ENCODE data around the gene PPP3CA.
A peak's percentile ranks its signal among the peaks of the same experiment; 100 is the strongest.

Gene PPP3CA

GRCh38 chr4:101259876-101260275 is 87.5 kb downstream of the PPP3CA start:
- H3K4me2 ChIP-seq: peak overlapping the region; percentile 66
- H3K4me1 ChIP-seq (ENCODE audit: low read depth, poor library complexity, severe bottlenecking): peaks cover 99% of the 10 kb centered on the region
- H3K27me3 ChIP-seq (ENCODE audit: insufficient read depth, low read depth): no peaks in the 10 kb centered on the region
- no peaks in the 10 kb centered on the region for H3K36me3 ChIP-seq (ENCODE audit: insufficient read depth)
- no peak overlapping the region for H3K4me3 ChIP-seq (IDR thresholded peaks at IDR 0.05; ENCODE audit: insufficient read depth, low read depth, low read length)
- H3K9ac ChIP-seq: peak overlapping the region; percentile 36; the same call in 1 of the 2 replicates
- no peaks in the 10 kb centered on the region for H4K20me1 ChIP-seq (ENCODE audit: insufficient read depth)
- peak overlapping the region; percentile 72 for H3K27ac ChIP-seq
- H2AFZ ChIP-seq (ENCODE audit: low read depth): no peak overlapping the region
- H3K79me2 ChIP-seq (ENCODE audit: insufficient read depth, low read depth): peaks cover 56% of the 10 kb centered on the region
- TF ChIP-seq, protein P1, sequence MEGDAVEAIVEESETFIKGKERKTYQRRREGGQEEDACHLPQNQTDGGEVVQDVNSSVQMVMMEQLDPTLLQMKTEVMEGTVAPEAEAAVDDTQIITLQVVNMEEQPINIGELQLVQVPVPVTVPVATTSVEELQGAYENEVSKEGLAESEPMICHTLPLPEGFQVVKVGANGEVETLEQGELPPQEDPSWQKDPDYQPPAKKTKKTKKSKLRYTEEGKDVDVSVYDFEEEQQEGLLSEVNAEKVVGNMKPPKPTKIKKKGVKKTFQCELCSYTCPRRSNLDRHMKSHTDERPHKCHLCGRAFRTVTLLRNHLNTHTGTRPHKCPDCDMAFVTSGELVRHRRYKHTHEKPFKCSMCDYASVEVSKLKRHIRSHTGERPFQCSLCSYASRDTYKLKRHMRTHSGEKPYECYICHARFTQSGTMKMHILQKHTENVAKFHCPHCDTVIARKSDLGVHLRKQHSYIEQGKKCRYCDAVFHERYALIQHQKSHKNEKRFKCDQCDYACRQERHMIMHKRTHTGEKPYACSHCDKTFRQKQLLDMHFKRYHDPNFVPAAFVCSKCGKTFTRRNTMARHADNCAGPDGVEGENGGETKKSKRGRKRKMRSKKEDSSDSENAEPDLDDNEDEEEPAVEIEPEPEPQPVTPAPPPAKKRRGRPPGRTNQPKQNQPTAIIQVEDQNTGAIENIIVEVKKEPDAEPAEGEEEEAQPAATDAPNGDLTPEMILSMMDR (conservative IDR thresholded peaks at IDR 0.05; ENCODE audit: low read depth, low read length): no peak

DNA sequence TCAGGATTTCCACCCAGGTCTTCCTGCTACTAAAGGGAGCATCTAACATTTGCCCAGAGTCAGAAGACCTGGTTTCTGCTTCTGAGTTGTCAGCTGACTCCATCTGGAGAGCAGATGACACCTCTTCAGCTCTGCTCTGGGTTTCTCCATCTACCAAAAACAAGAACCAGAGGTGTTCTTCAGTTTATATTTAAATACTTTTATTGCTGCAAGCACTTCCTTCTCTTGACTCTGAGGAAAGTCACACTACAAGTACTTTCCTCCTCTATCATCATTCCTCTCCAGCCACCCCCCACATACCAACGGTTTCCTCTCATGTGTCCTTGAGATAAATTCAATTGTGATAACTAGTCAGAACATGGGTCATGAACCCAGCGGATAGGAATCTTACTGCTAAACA is 88.4 kb downstream of the PPP3CA start:
- H2AFZ ChIP-seq (ENCODE audit: low read depth): no peak overlapping the region
- peaks cover 99% of the 10 kb centered on the region for H3K4me1 ChIP-seq (ENCODE audit: low read depth, poor library complexity, severe bottlenecking)
- peaks cover 60% of the 10 kb centered on the region for H3K79me2 ChIP-seq (ENCODE audit: insufficient read depth, low read depth)
- H3K4me2 ChIP-seq: peak overlapping the region; percentile 66
- no peaks in the 10 kb centered on the region for H3K36me3 ChIP-seq (ENCODE audit: insufficient read depth)
- peak overlapping the region; percentile 72 for H3K27ac ChIP-seq
- TF ChIP-seq, protein P1 (conservative IDR thresholded peaks at IDR 0.05; ENCODE audit: low read depth, low read length): no peak
- H3K27me3 ChIP-seq (ENCODE audit: insufficient read depth, low read depth): no peaks in the 10 kb centered on the region
- no peak overlapping the region for H3K4me3 ChIP-seq (IDR thresholded peaks at IDR 0.05; ENCODE audit: insufficient read depth, low read depth, low read length)
- no peak overlapping the region; the same call in 1 of the 2 replicates for H3K9ac ChIP-seq
- H4K20me1 ChIP-seq (ENCODE audit: insufficient read depth): no peaks in the 10 kb centered on the region

- peaks cover 67% of the 10 kb centered on the region for H3K79me2 ChIP-seq (ENCODE audit: insufficient read depth, low read depth)
- peaks cover 100% of the 10 kb centered on the region for H3K4me1 ChIP-seq (ENCODE audit: low read depth, poor library complexity, severe bottlenecking)
- peak overlapping the region; percentile 14; the same call in 1 of the 2 replicates for H3K4me2 ChIP-seq
- H3K27me3 ChIP-seq (ENCODE audit: insufficient read depth, low read depth): no peaks in the 10 kb centered on the region
- H2AFZ ChIP-seq (ENCODE audit: low read depth): no peak overlapping the region
- H3K4me3 ChIP-seq (IDR thresholded peaks at IDR 0.05; ENCODE audit: insufficient read depth, low read depth, low read length): no peak overlapping the region
- no peaks in the 10 kb centered on the region for H4K20me1 ChIP-seq (ENCODE audit: insufficient read depth)
- TF ChIP-seq, protein P1 (conservative IDR thresholded peaks at IDR 0.05; ENCODE audit: low read depth, low read length): no peak
- no peak overlapping the region for H3K27ac ChIP-seq
- no peak overlapping the region for H3K9ac ChIP-seq
- no peaks in the 10 kb centered on the region for H3K36me3 ChIP-seq (ENCODE audit: insufficient read depth)
These were observed 91.1 kb downstream of the PPP3CA start for GRCh38 chr4:101256222-101256621.

- TF ChIP-seq, protein P1 (conservative IDR thresholded peaks at IDR 0.05; ENCODE audit: low read depth, low read length): no peak
- no peak overlapping the region for H3K4me3 ChIP-seq (IDR thresholded peaks at IDR 0.05; ENCODE audit: insufficient read depth, low read depth, low read length)
- H3K79me2 ChIP-seq (ENCODE audit: insufficient read depth, low read depth): peaks cover 63% of the 10 kb centered on the region
- no peaks in the 10 kb centered on the region for H3K36me3 ChIP-seq (ENCODE audit: insufficient read depth)
- peaks cover 99% of the 10 kb centered on the region for H3K4me1 ChIP-seq (ENCODE audit: low read depth, poor library complexity, severe bottlenecking)
- H3K4me2 ChIP-seq: no peak overlapping the region
- H3K27me3 ChIP-seq (ENCODE audit: insufficient read depth, low read depth): no peaks in the 10 kb centered on the region
- H3K27ac ChIP-seq: no peak overlapping the region
- no peak overlapping the region for H3K9ac ChIP-seq
- no peaks in the 10 kb centered on the region for H4K20me1 ChIP-seq (ENCODE audit: insufficient read depth)
- H2AFZ ChIP-seq (ENCODE audit: low read depth): no peak overlapping the region
These were observed 92.5 kb downstream of the PPP3CA start for GRCh38 chr4:101254776-101255175.

Measured in KMS-11 (cell line).